Peyer's patch (tissue), 4 donors: Measurements from ENCODE around the gene FUNDC1. TPM values are rescaled to one million over a fixed set of nuclear protein-coding genes. Genes with fewer than 3 reads are reported as not detected.
"Not testable (repeated sequence)": the region's sequence is repeated elsewhere in the genome, so short reads cannot be mapped to it uniquely, and the experiment has no call there.

Experiments
- DNase-seq, 3 donors: peaks; one replicate each; pipeline ENCODE4 v3.0.0-alpha.2; 2017 to 2019
- H3K27ac ChIP-seq, 4 donors: fragments of 200-600 bp; sonication (generic); one replicate each; pipeline ENCODE4 v1.5.1; 2016 to 2019
- H3K27me3 ChIP-seq, 2 donors: fragments of 200-600 bp; sonication (generic); one replicate each; pipeline ENCODE4 v1.5.1; 2019
- H3K36me3 ChIP-seq, 3 donors: fragments of 200-600 bp; sonication (generic); one replicate each; pipeline ENCODE4 v1.5.1; 2016 to 2019
- H3K4me1 ChIP-seq, 4 donors: fragments of 200-600 bp; sonication (generic); one replicate each; pipeline ENCODE4 v1.5.1; 2016 to 2019
- H3K4me3 ChIP-seq, 4 donors: fragments of 200-600 bp; sonication (generic); 1 replicate in 3 of 4; 2 replicates in 1 of 4; pipeline ENCODE4 v1.5.1; 2016 to 2019; ENCODE audit warnings: mild to moderate bottlenecking in 1 of 4
- H3K9me3 ChIP-seq, 4 donors: fragments of 200-600 bp; sonication (generic); one replicate each; pipeline ENCODE4 v1.5.1; 2016 to 2019; ENCODE audit warnings: mild to moderate bottlenecking in 1 of 4
- CTCF ChIP-seq, 6 experiments: fragments of 450-650 bp in 4 of 6; fragments of 200-600 bp in 2 of 6; sonication (generic) in 1 of 6; IDR thresholded peaks; one replicate each; pipeline ENCODE4 v1.5.1; 2017 to 2019; ENCODE audit warnings: antibody characterized with exemption in 6 of 6, mild to moderate bottlenecking in 3 of 6, moderate library complexity in 1 of 6
- POLR2A ChIP-seq, 2 donors: fragments of 450-650 bp; IDR thresholded peaks; one replicate each; pipeline ENCODE4 v1.5.1; 2017; ENCODE audit warnings: antibody characterized with exemption in 2 of 2, mild to moderate bottlenecking in 2 of 2, moderate library complexity in 2 of 2
- total RNA-seq, 4 donors: library from RNA; depleted of rRNA; stranded (reverse); fragments of >200 nt; gene quantifications; one replicate each; pipeline ENCODE4 v1.1.0, GENCODE V29; 2016

FUNDC1 gene
- total RNA-seq, 4 donors from 2014 or later: 3.4 to 6.1 (median 3.9) TPM; not detected in 1

GRCh38 chrX:44569122-44569521 is 26.5 kb upstream of the FUNDC1 start:
- no peak for DNase-seq
- no peak for TF ChIP-seq CTCF (IDR thresholded peaks at IDR 0.05)
- TF ChIP-seq POLR2A (IDR thresholded peaks at IDR 0.05): no peak
- H3K27ac ChIP-seq: no peak overlapping the region

GRCh38 chrX:44568196-44568595 is 25.5 kb upstream of the FUNDC1 start:
- Histone ChIP-seq H3K36me3 (no peaks in the 10 kb centered on the region), H3K4me1 (no peaks in the 10 kb centered on the region), H3K27ac (no peak overlapping the region), H3K27me3 (no peaks in the 10 kb centered on the region), H3K9me3 (no peaks in the 10 kb centered on the region), H3K4me3 (no peak overlapping the region)
- TF ChIP-seq POLR2A (IDR thresholded peaks at IDR 0.05): no peak
- no peak for TF ChIP-seq CTCF (IDR thresholded peaks at IDR 0.05)
- DNase-seq: no peak

More at GRCh38 chrX:44569122-44569521, 26.5 kb upstream of the FUNDC1 start:
- H3K4me3 ChIP-seq: no peak overlapping the region
- H3K9me3 ChIP-seq: no peaks in the 10 kb centered on the region
- H3K27me3 ChIP-seq: no peaks in the 10 kb centered on the region
- no peaks in the 10 kb centered on the region for H3K4me1 ChIP-seq
- no peaks in the 10 kb centered on the region for H3K36me3 ChIP-seq

- not testable (repeated sequence) for H3K4me1 ChIP-seq, H3K4me3 ChIP-seq, H3K27me3 ChIP-seq, H3K9me3 ChIP-seq, H3K36me3 ChIP-seq, DNase-seq, H3K27ac ChIP-seq
Measured at GRCh38 chrX:44561896-44562295, 19.2 kb upstream of the FUNDC1 start.

- Histone ChIP-seq H3K27ac (no peak overlapping the region), H3K9me3 (no peaks in the 10 kb centered on the region), H3K4me1 (no peaks in the 10 kb centered on the region), H3K27me3 (no peaks in the 10 kb centered on the region), H3K4me3 (no peak overlapping the region), H3K36me3 (no peaks in the 10 kb centered on the region)
- no peak for DNase-seq
- no peak for TF ChIP-seq POLR2A (IDR thresholded peaks at IDR 0.05)
- no peak for TF ChIP-seq CTCF (IDR thresholded peaks at IDR 0.05)
Measured at GRCh38 chrX:44550563-44550962, 7.9 kb upstream of the FUNDC1 start.

GRCh38 chrX:44545454-44545853 is 2.8 kb upstream of the FUNDC1 start:
- H3K27ac ChIP-seq, H3K4me1 ChIP-seq, H3K27me3 ChIP-seq, H3K9me3 ChIP-seq, H3K36me3 ChIP-seq, H3K4me3 ChIP-seq, DNase-seq: not testable (repeated sequence)

- no peak for DNase-seq
- no peak overlapping the region for H3K27ac ChIP-seq
Measured at GRCh38 chrX:44544036-44544435, 1.4 kb upstream of the FUNDC1 start.

More at GRCh38 chrX:44544036-44544435, 1.4 kb upstream of the FUNDC1 start:
- Histone ChIP-seq H3K9me3 (no peaks in the 10 kb centered on the region), H3K4me3 (no peak overlapping the region), H3K4me1 (no peaks in the 10 kb centered on the region), H3K36me3 (no peaks in the 10 kb centered on the region), H3K27me3 (no peaks in the 10 kb centered on the region)
- TF ChIP-seq POLR2A (IDR thresholded peaks at IDR 0.05): no peak
- TF ChIP-seq CTCF (IDR thresholded peaks at IDR 0.05): no peak
